NCI-H2227 (cell line): ENCODE measurements around the gene TCL1A.
A peak's percentile ranks its signal among the peaks of the same experiment; 100 is the strongest.

Experiments used
- DNase-seq: peaks from one replicate; lab custom pipeline; 2025; ENCODE audit not compliant: unreplicated experiment; lab: John Stamatoyannopoulos, UW

Gene TCL1A

GRCh38 chr14:95707327-95707726 is 6.6 kb downstream of the TCL1A start:
- no peak for DNase-seq

DNA sequence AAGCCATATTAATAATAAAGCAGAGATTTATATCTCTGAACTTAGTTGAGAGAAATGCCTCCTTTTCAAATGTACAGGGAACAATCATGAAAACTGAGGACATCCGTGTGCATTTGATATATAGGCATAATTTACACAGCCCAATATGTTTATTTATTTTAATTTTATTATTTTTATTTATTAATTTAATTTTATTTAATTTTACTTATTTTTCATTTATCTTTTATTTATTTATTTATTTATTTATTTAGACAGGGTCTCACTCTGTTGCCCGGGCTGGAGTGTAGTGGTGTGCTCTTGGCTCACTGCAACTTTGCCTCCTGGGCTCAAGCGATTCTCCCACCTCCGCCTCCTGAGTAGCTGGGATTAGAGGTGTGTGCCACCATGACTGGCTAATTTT is 8.4 kb downstream of the TCL1A start:
- DNase-seq, result no peak

DNA sequence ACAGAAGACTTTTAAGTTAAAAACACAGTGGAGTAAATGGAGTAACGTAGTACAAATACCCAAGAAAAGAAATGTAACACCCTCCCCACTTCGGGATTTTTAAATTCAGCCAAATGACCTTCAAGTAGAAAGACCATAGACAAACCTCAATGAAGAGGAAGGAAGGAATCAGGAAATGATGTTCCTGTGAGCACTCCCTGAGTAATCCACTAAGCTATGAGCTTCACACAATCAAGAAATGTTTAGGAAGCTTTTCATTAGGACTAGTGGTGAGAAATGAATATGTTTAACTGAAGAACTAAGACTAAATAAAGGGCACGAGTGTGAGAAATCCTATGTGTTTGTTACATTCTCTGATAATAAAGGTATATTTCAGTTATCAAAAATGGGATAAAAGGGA is 10.1 kb downstream of the TCL1A start:
- DNase-seq, result no peak

- no peak for DNase-seq
Observed at GRCh38 chr14:95703341-95703740, 10.6 kb downstream of the TCL1A start.

- no peak for DNase-seq
Observed at GRCh38 chr14:95701846-95702221, 12.1 kb downstream of the TCL1A start.

DNA sequence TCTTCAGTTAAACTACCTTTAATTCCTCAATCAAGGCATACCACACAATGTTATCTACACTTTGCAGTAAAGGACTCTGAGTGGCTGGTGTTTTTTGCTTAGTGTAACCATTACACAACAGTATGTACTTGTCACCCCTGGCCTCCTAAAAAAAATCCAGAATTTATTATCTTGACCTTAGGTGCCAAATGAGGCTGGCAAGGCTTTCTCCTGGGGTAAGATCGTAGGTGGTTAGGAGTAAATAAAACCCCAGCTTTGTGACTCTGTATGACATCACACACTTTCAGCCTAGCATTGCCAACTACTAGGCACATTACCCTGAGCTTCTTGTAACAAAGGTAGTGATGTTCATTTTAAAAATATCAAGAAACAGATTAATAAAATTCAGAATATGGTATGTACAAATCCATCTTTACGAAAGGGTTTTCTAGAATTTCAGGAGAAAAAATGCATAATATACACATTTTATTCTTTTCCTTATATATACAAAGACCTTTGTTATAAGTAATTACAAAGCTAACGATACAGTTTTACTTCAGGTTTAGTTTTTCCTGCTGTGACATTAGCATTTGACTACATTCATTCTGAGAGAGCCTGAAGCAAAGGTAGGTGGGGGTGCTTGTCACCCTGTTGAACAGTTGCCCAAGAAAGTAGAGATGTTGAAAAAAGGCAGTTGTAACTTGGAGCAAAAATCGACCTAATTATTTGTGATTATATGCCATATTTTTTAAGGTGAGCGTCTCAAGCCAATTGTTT is 13.5 kb downstream of the TCL1A start:
- DNase-seq, result no peak

DNA sequence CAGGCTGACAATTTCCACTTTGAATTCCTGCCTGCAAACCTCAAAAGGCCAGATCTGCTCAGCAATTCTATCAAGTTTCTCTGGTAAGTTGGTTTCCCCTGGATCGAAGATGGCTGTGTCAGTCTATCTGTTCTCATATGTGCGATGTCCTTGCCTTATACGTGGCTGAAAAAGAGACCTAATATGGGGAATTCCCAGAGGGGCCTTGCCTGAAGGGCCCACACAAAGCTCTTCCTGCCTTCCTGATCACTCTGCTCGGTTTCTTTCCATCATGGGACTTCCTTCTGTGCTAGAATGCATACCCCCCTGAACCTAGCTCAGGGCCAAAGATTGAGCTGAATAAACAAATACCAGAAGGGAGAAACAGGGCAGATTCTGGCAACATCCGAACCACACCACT is 14.5 kb downstream of the TCL1A start:
- DNase-seq, result no peak

- no peak for DNase-seq
Observed at GRCh38 chr14:95698287-95698686, 15.6 kb downstream of the TCL1A start.

GRCh38 chr14:95697764-95698163 is 16.2 kb downstream of the TCL1A start:
- no peak for DNase-seq

DNA sequence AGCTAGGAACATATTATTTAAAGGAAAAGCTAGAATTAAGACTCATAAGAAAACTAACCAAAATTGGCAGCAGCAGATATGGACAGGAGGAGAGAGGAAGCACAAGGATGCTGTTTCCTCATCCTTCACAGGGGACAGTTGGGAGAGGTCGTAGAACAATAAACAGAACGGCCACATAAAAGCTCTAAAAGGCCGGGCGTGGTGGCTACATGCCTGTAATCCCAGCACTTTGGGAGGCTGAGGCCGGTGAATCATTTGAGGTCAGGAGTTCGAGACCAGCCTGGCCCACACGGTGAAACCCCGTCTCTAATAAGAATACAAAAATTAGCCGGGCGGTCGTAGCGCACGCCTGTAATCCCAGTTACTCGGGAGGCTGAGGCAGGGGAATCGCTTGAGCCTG is 17.2 kb downstream of the TCL1A start:
- DNase-seq, result no peak

DNA sequence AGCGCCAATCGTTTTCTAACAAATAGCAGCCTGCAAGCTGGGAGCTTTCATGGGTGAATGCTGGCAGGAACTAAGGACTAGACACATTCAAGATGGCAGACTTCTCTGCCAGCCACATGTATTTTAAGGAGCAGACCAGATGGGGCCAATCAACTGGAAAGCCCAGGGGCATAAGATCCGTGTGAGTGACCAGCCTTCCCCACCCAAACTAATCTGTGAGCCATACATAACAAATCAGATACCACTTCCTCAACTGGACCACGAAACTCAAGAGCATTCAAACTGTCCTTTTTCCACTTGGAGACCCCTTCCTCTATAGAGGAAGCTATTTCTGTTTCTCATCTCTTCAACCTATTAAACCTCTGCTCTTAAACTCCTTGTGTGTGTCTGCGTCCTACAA is 18.0 kb downstream of the TCL1A start:
- no peak for DNase-seq

DNA sequence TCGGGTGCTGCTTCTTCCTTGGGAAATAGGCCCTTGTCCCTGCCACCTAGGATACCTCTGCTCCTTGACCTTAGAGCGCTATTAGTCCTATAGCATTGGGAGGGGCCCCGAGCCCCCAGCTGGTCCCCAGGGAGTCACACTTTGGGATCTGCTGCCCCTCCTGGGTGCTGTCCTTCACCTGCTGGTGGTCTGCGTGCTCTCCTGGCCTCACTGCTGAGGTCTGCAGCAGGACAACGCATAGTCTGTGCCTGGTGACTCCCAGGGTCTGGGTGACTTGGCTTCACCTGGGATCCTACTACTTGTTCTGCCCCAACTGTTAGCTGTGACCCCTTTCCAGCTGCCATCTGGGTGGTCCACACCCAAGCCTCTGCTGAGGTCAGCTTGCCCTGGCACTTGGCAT is 18.9 kb downstream of the TCL1A start:
- no peak for DNase-seq

DNA sequence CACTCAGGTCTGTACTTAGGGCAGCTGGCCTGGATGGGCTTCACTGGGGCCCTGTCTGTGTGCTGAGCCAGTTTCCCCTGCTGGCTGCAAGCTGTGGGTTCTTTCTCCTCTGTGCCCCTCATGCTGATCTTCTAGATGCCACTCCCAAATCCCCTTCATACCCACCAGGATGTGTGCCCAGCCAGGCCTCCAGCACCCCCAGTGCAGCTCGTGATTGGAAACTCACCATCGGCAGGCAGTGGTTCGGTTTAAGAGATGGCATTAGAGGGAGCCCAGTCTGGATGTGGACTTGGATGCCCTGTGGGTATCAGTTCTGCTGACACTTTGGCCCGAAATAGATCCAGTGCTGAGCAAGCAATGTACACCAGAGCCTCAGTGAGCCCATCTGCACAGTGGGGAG is 21.8 kb downstream of the TCL1A start:
- DNase-seq, result no peak

DNA sequence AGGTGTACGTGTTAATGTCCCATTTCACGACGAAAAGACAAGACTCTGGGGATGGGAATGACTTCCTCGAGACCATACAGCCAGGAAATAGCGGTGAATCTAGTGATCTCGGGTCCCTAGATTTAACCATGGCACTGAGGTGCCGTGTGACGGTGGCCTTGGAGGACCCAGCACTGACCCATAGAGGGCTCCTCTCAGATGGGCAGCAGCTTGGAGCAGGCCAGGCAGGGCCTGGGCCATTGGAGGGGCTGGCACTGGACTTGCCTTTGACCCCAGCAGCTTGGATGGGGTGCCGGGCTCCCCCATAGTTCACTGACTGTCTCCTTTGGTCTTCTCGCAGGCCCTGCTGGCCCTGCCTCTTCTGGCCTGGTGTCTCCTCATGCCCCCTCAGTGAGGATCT is 22.3 kb downstream of the TCL1A start:
- no peak for DNase-seq

GRCh38 chr14:95690815-95691214 is 23.1 kb downstream of the TCL1A start:
- DNase-seq, result no peak

GRCh38 chr14:95689441-95689840 is 24.5 kb downstream of the TCL1A start:
- no peak for DNase-seq

DNA sequence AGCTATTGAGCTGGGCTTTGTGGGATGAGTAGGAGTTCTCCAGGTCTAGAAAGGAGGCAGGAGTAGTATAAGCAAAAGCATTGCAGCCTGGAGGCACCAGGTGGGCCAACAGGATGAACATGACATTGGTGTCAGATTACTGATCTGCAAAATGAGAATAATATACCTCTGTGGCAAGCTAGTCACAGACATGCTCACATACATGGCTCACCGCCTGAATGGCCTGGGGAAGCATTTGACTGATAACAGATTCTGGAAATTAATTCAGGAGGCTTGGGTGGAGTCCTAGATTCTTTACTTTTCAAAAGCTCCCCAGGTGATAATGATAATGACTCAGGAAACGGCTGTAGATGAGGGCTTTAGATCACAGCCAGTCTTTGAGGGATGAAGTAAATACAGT is 27.0 kb downstream of the TCL1A start:
- no peak for DNase-seq

GRCh38 chr14:95685978-95686922 is 27.7 kb downstream of the TCL1A start, which contains the start of gene TCL1B:
Gene TCL1B, plus strand, starts transcription at chr14:95686426. Its CDS starts 42 bp downstream, at chr14:95686468.
- DNase-seq, result no peak

DNA sequence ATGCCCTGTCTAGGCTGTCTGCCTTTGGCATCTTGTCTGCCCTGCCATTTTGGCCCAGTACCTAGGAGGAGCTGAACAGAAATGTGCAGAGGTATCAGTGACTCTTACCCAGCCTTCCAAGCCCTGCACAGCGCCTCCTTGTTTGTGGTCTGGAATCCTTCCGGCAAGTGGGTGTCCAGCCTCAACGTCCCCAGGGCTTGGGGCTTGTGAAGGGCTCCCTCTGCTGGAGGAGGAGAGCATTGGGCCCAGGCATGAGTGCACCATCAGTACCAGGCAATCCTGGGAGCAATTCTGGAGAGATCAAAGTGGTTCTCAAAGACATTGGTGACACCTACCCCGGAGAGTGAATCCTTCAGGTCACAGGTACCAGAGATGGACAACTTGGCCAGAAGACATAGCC is 30.1 kb downstream of the TCL1A start:
- no peak for DNase-seq

GRCh38 chr14:95681153-95681552 is 32.8 kb downstream of the TCL1A start:
- DNase-seq, result no peak

DNA sequence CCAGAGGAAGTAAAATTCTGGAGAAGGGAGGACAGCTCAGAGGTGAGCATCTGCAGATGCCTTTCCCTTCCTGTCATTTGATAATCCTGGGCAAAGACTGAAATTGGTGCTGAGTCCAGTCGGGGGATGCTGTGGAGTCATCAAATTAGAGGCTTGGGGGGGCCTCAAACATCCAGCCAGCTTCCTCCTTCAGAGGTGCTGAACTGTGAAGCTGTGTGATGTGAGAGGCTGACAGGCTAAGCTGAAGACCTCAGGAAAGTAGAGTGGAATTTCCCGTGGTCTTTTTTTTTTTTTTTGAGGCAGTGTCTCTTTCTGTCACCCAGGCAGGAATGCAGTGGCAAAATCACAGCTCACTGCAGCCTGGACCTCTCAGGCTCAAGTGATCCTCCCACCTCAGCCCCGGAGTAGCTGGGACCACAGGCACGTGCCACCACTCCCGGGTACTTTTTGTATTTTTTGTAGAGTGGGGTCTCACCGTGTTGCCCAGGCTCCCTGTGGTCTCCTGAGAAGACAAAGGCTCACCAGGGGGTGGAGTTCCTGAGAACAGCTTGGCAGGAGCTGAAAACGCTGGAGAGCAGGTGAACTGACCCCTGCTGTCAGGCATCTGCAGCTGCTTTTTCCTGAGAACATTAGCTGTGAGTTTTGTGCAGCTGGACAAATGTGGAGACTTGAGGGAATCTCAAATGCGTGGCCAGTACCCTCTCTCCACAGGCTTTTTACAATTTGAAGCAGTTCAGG is 33.8 kb downstream of the TCL1A start:
- peak; percentile 48 for DNase-seq
